Umbilical cord (tissue), 2 donors: Measurements from ENCODE around the gene CCDC80. TPM values are rescaled to one million over a fixed set of nuclear protein-coding genes. Genes with fewer than 3 reads are reported as not detected.
"Not testable (repeated sequence)": the region's sequence is repeated elsewhere in the genome, so short reads cannot be mapped to it uniquely, and the experiment has no call there.

ENCODE experiments used
- DNase-seq: peaks from one replicate; pipeline ENCODE4 v3.0.0-alpha.2; 2015; ENCODE audit warnings: low spot score
- total RNA-seq: library from RNA; depleted of rRNA; stranded (reverse); fragments of >200 nt; gene quantifications from one replicate; pipeline ENCODE4 v1.2.3, GENCODE V29; 2014; ENCODE audit warnings: low replicate concordance; ENCODE audit not compliant: insufficient read depth

Gene CCDC80
- total RNA-seq, 1 donor from 2014 or later = 102 TPM

- no peak for DNase-seq
Observed at GRCh38 chr3:112587336-112587735, 53.6 kb downstream of the CCDC80 start.

- DNase-seq = peak; percentile 28
Observed at GRCh38 chr3:112585782-112586181, 55.2 kb downstream of the CCDC80 start.

GRCh38 chr3:112583105-112583504, 57.8 kb downstream of the CCDC80 start:
- DNase-seq = no peak

GRCh38 chr3:112582244-112582874, 58.6 kb downstream of the CCDC80 start:
- peak; percentile 68 for DNase-seq

GRCh38 chr3:112579697-112580096, 61.2 kb downstream of the CCDC80 start:
- DNase-seq = no peak

GRCh38 chr3:112579232-112579631, 61.7 kb downstream of the CCDC80 start:
- DNase-seq = no peak

- no peak for DNase-seq
Observed at GRCh38 chr3:112572701-112573100, 68.2 kb downstream of the CCDC80 start.

- DNase-seq = no peak
Observed at GRCh38 chr3:112569265-112569664, 71.7 kb downstream of the CCDC80 start.

- DNase-seq = no peak
Observed at GRCh38 chr3:112568642-112569041, 72.3 kb downstream of the CCDC80 start.

GRCh38 chr3:112564940-112565305, 76.0 kb downstream of the CCDC80 start:
- no peak for DNase-seq

- DNase-seq = not testable (repeated sequence)
Observed at GRCh38 chr3:112564247-112564939, 76.5 kb downstream of the CCDC80 start.

GRCh38 chr3:112561734-112562529, 79.0 kb downstream of the CCDC80 start, which contains the start of the genes ATG3 and SLC35A5:
ATG3 (minus strand) TSS chr3:112561962; CDS start chr3:112561528, 434 bp downstream.
SLC35A5 (plus strand) TSS chr3:112562045; CDS start chr3:112563404, 1,359 bp downstream.
- DNase-seq = peak; percentile 99

- DNase-seq = no peak
Observed at GRCh38 chr3:112561484-112561733, 79.5 kb downstream of the CCDC80 start.

GRCh38 chr3:112560721-112561483, 80.0 kb downstream of the CCDC80 start:
- DNase-seq = peak; percentile 91

- DNase-seq = no peak
Observed at GRCh38 chr3:112560307-112560706, 80.6 kb downstream of the CCDC80 start.

GRCh38 chr3:112557976-112558375, 83.0 kb downstream of the CCDC80 start:
- DNase-seq = no peak

- DNase-seq = no peak
Observed at GRCh38 chr3:112555535-112556170, 85.3 kb downstream of the CCDC80 start.

GRCh38 chr3:112550859-112551258, 90.1 kb downstream of the CCDC80 start:
- no peak for DNase-seq
